Testis (tissue), 5 donors: Measurements from ENCODE around the gene MRPL34. TPM values are rescaled to one million over a fixed set of nuclear protein-coding genes. Genes with fewer than 3 reads are reported as not detected.

Experiments used
- DNase-seq: peaks from one replicate; pipeline ENCODE4 v3.0.0-alpha.2; 2019
- H3K27ac ChIP-seq, 2 donors: fragments of 200-600 bp; sonication (generic); one replicate each; pipeline ENCODE4 v1.5.1; 2019
- H3K27me3 ChIP-seq: fragments of 200-600 bp; sonication (generic); one replicate; pipeline ENCODE4 v1.5.1; 2019
- H3K36me3 ChIP-seq: fragments of 200-600 bp; sonication (generic); one replicate; pipeline ENCODE4 v1.5.1; 2017; ENCODE audit warnings: low read depth; ENCODE audit errors: missing control alignments
- H3K4me1 ChIP-seq: fragments of 200-600 bp; sonication (generic); one replicate; pipeline ENCODE4 v1.5.1; 2019
- H3K4me3 ChIP-seq, 2 donors: fragments of 200-600 bp; sonication (generic); one replicate each; pipeline ENCODE4 v1.5.1; 2017 to 2019
- H3K9me3 ChIP-seq: fragments of 200-600 bp; sonication (generic); one replicate; pipeline ENCODE4 v1.5.1; 2017
- POLR2A ChIP-seq: fragments of 450-650 bp; IDR thresholded peaks from one replicate; pipeline ENCODE4 v1.6.1; 2017; ENCODE audit warnings: antibody characterized with exemption, mild to moderate bottlenecking, moderate library complexity
- WGBS, 2 donors: methylation state at CpG; one replicate each; pipeline ENCODE4 v1.1.5; 2018; 5-methylcytosine and 5-hydroxymethylcytosine counted together
- intact Hi-C: fragments of 100-400 bp; cut with DNase I; formaldehyde crosslinking; loops from one replicate; pipeline ENCODE4 v1.15.1; 2023; ENCODE audit warnings: low total_unique reads
- long read RNA-seq, 2 donors: transcript quantifications; one replicate each; lab custom pipeline, GENCODE V29; 2026
- polyA plus RNA-seq: library from polyadenylated mRNA; stranded (reverse); fragments of 350-450 nt; fragmentation: Illumina TruSeq; extraction: RNeasy Lipid Tissue Mini Kit (QIAGEN cat#74804); gene quantifications from one replicate; pipeline ENCODE4 v1.2.3, GENCODE V29; 2014; ENCODE audit warnings: low read depth, low replicate concordance; ENCODE audit not compliant: insufficient read depth
- total RNA-seq, 2 donors: library from RNA; depleted of rRNA; stranded (reverse); fragments of >200 nt; gene quantifications; one replicate each; pipeline ENCODE4 v1.2.3, GENCODE V29; 2016
- TF ChIP-seq, protein P1 (sequence below), 3 experiments: fragments of 450-650 bp in 2 of 3; fragments of 200-600 bp in 1 of 3; sonication (generic) in 1 of 3; IDR thresholded peaks; one replicate each; pipeline ENCODE4 v1.5.1; 2016 to 2019; ENCODE audit warnings: antibody characterized with exemption in 3 of 3, mild to moderate bottlenecking in 2 of 3, moderate library complexity in 1 of 3

The MRPL34 gene
- total RNA-seq (100 to 1,000 TPM; 180 to 206 TPM), polyA plus RNA-seq (126 TPM)
- long read RNA-seq, donor 1, transcript MRPL34-201 (2 exons, 968 nt): major isoform, 63 of 65 reads
- long read RNA-seq, donor 1, partial matches to known transcripts: 0 of 65 reads
- long read RNA-seq, donor 1, other reads (novel, unspliced or antisense): 0 of 65 reads
- long read RNA-seq, donor 2, transcript MRPL34-201 (2 exons, 968 nt): major isoform, 31 of 103 reads
- long read RNA-seq, donor 2, partial matches to known transcripts: 62 of 103 reads
- long read RNA-seq, donor 2, other reads (novel, unspliced or antisense): 8 of 103 reads

GRCh38 chr19:17305517-17306284 is at the start of gene MRPL34:
TSS of gene MRPL34 (plus strand) at chr19:17305872. CDS start at chr19:17305893, 21 bp downstream.
- Histone ChIP-seq H3K36me3 (no peaks in the 10 kb centered on the region), H3K27ac (peak within 1 kb of the TSS; percentile 81 to 84), H3K4me3 (peak within 1 kb of the TSS; percentile 67 to 77), H3K9me3 (no peaks in the 10 kb centered on the region), H3K27me3 (no peaks in the 10 kb centered on the region), H3K4me1 (peaks cover 44% of the 10 kb centered on the region)
- no peak for TF ChIP-seq POLR2A
- TF ChIP-seq, protein P1, sequence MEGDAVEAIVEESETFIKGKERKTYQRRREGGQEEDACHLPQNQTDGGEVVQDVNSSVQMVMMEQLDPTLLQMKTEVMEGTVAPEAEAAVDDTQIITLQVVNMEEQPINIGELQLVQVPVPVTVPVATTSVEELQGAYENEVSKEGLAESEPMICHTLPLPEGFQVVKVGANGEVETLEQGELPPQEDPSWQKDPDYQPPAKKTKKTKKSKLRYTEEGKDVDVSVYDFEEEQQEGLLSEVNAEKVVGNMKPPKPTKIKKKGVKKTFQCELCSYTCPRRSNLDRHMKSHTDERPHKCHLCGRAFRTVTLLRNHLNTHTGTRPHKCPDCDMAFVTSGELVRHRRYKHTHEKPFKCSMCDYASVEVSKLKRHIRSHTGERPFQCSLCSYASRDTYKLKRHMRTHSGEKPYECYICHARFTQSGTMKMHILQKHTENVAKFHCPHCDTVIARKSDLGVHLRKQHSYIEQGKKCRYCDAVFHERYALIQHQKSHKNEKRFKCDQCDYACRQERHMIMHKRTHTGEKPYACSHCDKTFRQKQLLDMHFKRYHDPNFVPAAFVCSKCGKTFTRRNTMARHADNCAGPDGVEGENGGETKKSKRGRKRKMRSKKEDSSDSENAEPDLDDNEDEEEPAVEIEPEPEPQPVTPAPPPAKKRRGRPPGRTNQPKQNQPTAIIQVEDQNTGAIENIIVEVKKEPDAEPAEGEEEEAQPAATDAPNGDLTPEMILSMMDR (IDR thresholded peaks at IDR 0.05): peak; percentile 56 to 91 (median 78)
- peak; percentile 97 for DNase-seq
- intact Hi-C loops: no loop called here
- 0% methylated on average over 13 to 54 of the region's 55 CpGs for WGBS, 2 donors

DNA sequence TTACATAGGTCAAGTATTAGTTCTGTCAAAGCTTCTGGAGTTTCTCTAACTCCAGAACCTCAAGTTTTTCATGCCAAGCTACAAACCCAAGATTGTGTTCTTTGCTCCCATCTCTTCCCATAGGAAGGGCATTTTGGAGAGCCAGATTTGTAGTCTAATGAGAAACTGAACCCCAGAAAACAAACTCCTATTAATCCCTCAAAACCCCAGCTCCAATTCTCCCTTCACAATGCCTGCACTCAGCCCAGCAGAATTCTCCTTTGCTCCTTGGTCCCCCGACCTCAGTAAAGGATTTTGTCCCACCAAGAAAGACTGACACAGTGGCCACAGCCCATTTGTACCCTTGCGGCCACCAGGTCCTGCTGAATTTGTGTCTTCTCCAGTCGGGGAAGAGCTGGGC is 49.5 kb upstream of the MRPL34 start:
- H3K4me1 ChIP-seq: no peaks in the 10 kb centered on the region
- no peak overlapping the region for H3K27ac ChIP-seq
- TF ChIP-seq, protein P1 (IDR thresholded peaks at IDR 0.05): no peak
- no peak for TF ChIP-seq POLR2A
- H3K36me3 ChIP-seq: no peaks in the 10 kb centered on the region
- no peak for DNase-seq
- H3K9me3 ChIP-seq: no peaks in the 10 kb centered on the region
- 84 to 89% methylated on average over 3 of the region's 3 CpGs for WGBS, 2 donors
- H3K27me3 ChIP-seq: no peaks in the 10 kb centered on the region
- intact Hi-C loops: no loop called here
- H3K4me3 ChIP-seq: no peak overlapping the region

- Histone ChIP-seq H3K36me3 (no peaks in the 10 kb centered on the region), H3K4me3 (no peak overlapping the region), H3K27ac (no peak overlapping the region), H3K4me1 (no peaks in the 10 kb centered on the region), H3K9me3 (no peaks in the 10 kb centered on the region), H3K27me3 (no peaks in the 10 kb centered on the region)
- WGBS, 2 donors: 94% methylated on average over 6 to 9 of the region's 9 CpGs
- intact Hi-C loops: no loop called here
- TF ChIP-seq, protein P1 (IDR thresholded peaks at IDR 0.05): no peak
- TF ChIP-seq POLR2A: no peak
- no peak for DNase-seq
These were observed 46.4 kb upstream of the MRPL34 start for GRCh38 chr19:17259118-17259780.

GRCh38 chr19:17259934-17260333 is 45.7 kb upstream of the MRPL34 start:
- DNase-seq: no peak
- WGBS, 2 donors: 64 to 86% methylated on average over 1 of the region's 1 CpG
- no peak overlapping the region for H3K27ac ChIP-seq
- H3K36me3 ChIP-seq: no peaks in the 10 kb centered on the region
- H3K4me1 ChIP-seq: no peaks in the 10 kb centered on the region
- no peaks in the 10 kb centered on the region for H3K27me3 ChIP-seq
- H3K4me3 ChIP-seq: no peak overlapping the region
- TF ChIP-seq, protein P1 (IDR thresholded peaks at IDR 0.05): no peak
- no peak for TF ChIP-seq POLR2A
- H3K9me3 ChIP-seq: no peaks in the 10 kb centered on the region
- intact Hi-C loops: no loop called here
